RWPE1 (cell line): ENCODE measurements around the gene PPP1CA.

Experiments used
- CTCF ChIA-PET: fragments of 350-600 bp; sonication (Branson Sonifier 250); formaldehyde crosslinking; extraction: SDS; loops from one replicate; lab custom pipeline; 2021; lab: Yijun Ruan, JAX
- POLR2A ChIA-PET: fragments of 400-600 bp; formaldehyde crosslinking; extraction: SDS; loops from one replicate; lab custom pipeline; 2020; ENCODE audit warnings: antibody characterized with exemption; ENCODE audit not compliant: low non-redundant PET; lab: Yijun Ruan, JAX
- DNase-seq: peaks from one replicate; pipeline ENCODE4 v3.0.0; 2012; ENCODE audit warnings: low spot score
- H3K27ac ChIP-seq: fragments of 450-650 bp; 2 replicates; pipeline ENCODE4 v1.5.1; 2017
- CTCF ChIP-seq: fragments of 450-650 bp; conservative IDR thresholded peaks from 2 replicates; pipeline ENCODE4 v1.5.1; 2017; ENCODE audit warnings: low read depth, mild to moderate bottlenecking

The PPP1CA gene

DNA sequence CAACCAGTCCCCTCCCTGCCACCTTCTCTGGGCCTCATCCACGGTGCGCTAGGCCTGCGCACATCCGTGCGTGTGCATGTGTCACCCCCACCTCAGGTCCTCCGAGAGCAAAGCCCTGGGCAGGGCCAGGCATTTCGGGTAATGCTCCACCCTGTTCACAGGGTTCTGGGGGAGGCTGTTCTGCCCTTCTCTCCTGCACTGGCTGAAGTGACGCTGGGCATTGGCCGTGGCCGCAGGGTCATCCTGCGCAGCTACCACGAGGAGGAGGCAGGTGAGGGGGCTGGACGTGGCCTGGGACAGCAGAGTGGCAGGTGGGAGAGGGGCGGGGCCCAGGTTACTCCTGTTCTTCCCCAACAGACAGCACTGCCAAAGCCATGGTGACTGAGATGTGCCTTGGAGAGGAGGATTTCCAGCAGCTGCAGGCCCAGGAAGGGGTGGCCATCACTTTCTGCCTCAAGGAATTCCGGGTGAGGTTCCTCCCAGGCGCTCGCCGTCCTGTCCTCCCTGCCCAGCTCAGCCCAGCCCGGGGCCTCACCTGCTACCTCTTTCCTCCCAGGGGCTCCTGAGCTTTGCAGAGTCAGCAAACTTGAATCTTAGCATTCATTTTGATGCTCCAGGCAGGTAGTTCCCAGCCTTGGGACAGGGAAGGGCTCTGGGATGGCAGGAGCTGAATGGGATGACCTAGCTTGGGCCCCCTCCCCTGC is 6.0 kb downstream of the PPP1CA start:
- H3K27ac ChIP-seq = peak overlapping the region; percentile 94
- POLR2A ChIA-PET = no interaction called here
- TF ChIP-seq CTCF = no peak
- DNase-seq = no peak
- CTCF ChIA-PET = interaction anchor here (1.6 kb wide), 1 partner anchor 13 kb away, joined by 4 read pairs; no protein-coding TSS in a partner anchor

- peak overlapping the region; percentile 94 for H3K27ac ChIP-seq
- POLR2A ChIA-PET = no interaction called here
- CTCF ChIA-PET = interaction anchor here (0.6 kb wide), 1 partner anchor 42 kb away, joined by 3 read pairs; no protein-coding TSS in a partner anchor
- no peak for DNase-seq
- TF ChIP-seq CTCF = no peak
Observed at GRCh38 chr11:67393990-67394389, 7.7 kb downstream of the PPP1CA start.

- TF ChIP-seq CTCF = no peak
- ChIA-PET POLR2A (interaction anchor here (0.6 kb wide), 1 partner anchor 8 kb away, joined by 4 read pairs; the partner anchor contains the start of gene PPP1CA), CTCF (no interaction called here)
Observed at GRCh38 chr11:67393437-67393836, 8.2 kb downstream of the PPP1CA start.

GRCh38 chr11:67392183-67392715 is 9.4 kb downstream of the PPP1CA start:
- TF ChIP-seq CTCF = no peak
- ChIA-PET POLR2A (interaction anchor here (0.9 to 1.8 kb wide), 3 partner anchors 9 to 113 kb away, joined by 3 to 14 read pairs (median 4); partner anchors contain the start of gene PPP1CA), CTCF (interaction anchor here (1.5 to 2.5 kb wide), 2 partner anchors 9 to 10 kb away, joined by 9 to 15 read pairs; partner anchors contain the start of gene PPP1CA)
- no peak for DNase-seq
- peak overlapping the region; percentile 94 for H3K27ac ChIP-seq

More at GRCh38 chr11:67393437-67393836, 8.2 kb downstream of the PPP1CA start:
- no peak for DNase-seq
- H3K27ac ChIP-seq = peak overlapping the region; percentile 94

DNA sequence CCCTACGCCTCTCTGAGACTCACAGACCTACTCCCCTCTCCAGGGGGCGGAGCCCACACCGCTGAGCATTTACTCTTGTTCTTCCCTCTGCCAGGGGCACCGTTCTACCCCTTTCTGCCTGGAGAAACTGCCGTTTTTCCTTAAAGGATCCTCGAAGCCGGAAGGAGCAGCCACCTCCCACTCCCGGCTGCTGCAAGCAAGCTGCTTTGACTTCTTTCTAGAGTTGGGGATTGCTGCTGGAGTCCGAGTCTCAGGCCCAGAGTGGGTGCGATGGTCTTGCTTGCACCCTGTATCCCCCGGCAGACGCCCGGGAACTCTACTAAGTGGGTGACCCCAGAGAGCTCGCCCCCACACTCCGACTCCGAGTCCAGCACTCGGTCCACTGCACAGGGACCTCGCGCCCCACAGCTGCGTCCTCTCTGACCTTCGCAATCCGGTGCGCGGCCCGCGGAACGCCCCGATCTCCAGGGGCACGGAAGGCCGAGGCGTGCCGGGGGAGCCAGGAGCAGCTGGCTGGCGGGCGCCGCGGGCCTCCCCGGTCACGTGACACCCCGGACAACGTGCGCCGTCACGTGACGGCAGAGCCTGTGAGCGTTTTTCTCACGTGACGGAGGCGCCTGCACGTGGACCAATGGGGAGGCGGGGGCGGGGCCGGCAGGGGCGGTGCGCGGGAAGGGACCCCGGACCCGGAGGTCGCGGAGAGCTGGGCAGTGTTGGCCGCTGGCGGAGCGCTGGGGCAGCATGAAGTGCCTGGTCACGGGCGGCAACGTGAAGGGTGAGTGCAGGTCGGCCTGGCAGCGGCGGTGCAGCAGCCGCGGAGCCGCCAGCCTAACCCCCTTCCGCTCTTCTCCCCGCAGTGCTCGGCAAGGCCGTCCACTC is 10.1 kb downstream of the PPP1CA start, which contains the start of gene RAD9A:
Gene RAD9A (plus strand): TSS at position 683 of the 879 bp plus-strand sequence. CDS start 59 bp downstream, at position 742.
- POLR2A ChIA-PET = interaction anchor here (0.6 to 1.8 kb wide), 5 partner anchors 10 to 187 kb away, joined by 3 to 14 read pairs (median 4); partner anchors contain the start of gene PPP1CA
- CTCF ChIA-PET = interaction anchor here (0.9 to 2.5 kb wide), 3 partner anchors 9 to 11 kb away, joined by 3 to 15 read pairs (median 9); partner anchors contain the start of gene PPP1CA
- peak within 1 kb of the TSS; percentile 94 for H3K27ac ChIP-seq
- peak; percentile 97 for DNase-seq
- TF ChIP-seq CTCF = no peak
